RWPE2 (cell line): ENCODE measurements around the gene MGAT3.
A peak's percentile ranks its signal among the peaks of the same experiment; 100 is the strongest.

Source experiments
- ATAC-seq: fragments of 200-7000 bp; cut with Tn5 transposase; 3 replicates; pipeline ENCODE4 v1.9.1; 2021; ENCODE audit warnings: low read depth
- DNase-seq: peaks from one replicate; pipeline ENCODE4 v3.0.0-alpha.2; 2020; ENCODE audit warnings: low spot score
- H3K27ac ChIP-seq: fragments of 450-650 bp; 2 replicates; pipeline ENCODE4 v1.5.1; 2017; ENCODE audit warnings: mild to moderate bottlenecking; ENCODE audit not compliant: poor library complexity, severe bottlenecking
- H3K27me3 ChIP-seq: fragments of 250-450 bp; sonication (Bioruptor Pico); 2 replicates; pipeline ENCODE4 v1.5.1; 2021; ENCODE audit warnings: mild to moderate bottlenecking, moderate library complexity; ENCODE audit not compliant: insufficient read depth, poor library complexity, severe bottlenecking
- H3K36me3 ChIP-seq: fragments of 250-450 bp; sonication (Bioruptor Pico); 2 replicates; pipeline ENCODE4 v1.5.1; 2020; ENCODE audit warnings: low read depth, mild to moderate bottlenecking, moderate library complexity
- H3K4me1 ChIP-seq: fragments of 250-450 bp; sonication (Bioruptor Pico); 2 replicates; pipeline ENCODE4 v1.5.1; 2021; ENCODE audit warnings: mild to moderate bottlenecking, moderate library complexity; ENCODE audit not compliant: insufficient read depth, poor library complexity, severe bottlenecking
- H3K4me3 ChIP-seq: fragments of 250-450 bp; sonication (Bioruptor Pico); 2 replicates; pipeline ENCODE4 v1.5.1; 2021; ENCODE audit warnings: mild to moderate bottlenecking, moderate library complexity; ENCODE audit not compliant: severe bottlenecking
- H3K9me3 ChIP-seq: fragments of 250-450 bp; sonication (Bioruptor Pico); 2 replicates; pipeline ENCODE4 v1.5.1; 2021; ENCODE audit warnings: mild to moderate bottlenecking, moderate library complexity; ENCODE audit not compliant: severe bottlenecking
- TF ChIP-seq, protein P1 (sequence below): fragments of 450-650 bp; IDR thresholded peaks from one replicate; pipeline ENCODE4 v1.5.1; 2017; ENCODE audit warnings: mild to moderate bottlenecking, moderate library complexity; ENCODE audit not compliant: poor library complexity, severe bottlenecking

MGAT3 gene

DNA sequence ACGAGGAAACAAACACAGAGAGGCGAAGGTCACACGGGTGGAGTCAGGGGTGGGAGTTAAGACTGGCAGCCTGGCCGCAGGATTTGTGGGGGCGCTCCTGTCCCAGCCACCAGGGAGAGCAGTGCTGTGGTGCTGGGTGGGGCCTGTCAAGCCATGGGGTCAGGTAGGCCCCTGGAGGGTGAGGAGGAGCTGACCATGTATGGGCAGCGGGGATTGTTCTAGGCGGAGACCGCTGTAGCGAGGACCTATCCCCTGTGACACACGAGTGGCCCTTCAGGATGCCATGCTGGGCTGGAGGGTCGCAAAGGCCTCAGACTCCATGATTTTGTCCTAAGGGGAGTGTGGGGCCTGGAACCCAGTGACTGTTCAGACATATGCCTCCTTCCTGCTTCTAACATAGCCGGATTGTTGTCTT lies 77.3 kb downstream of the MGAT3 start:
- no peak overlapping the region for H3K4me3 ChIP-seq
- peaks cover 5% of the 10 kb centered on the region for H3K4me1 ChIP-seq
- DNase-seq, result no peak
- ATAC-seq, result no peak
- H3K9me3 ChIP-seq, result no peaks in the 10 kb centered on the region
- peaks cover 26% of the 10 kb centered on the region for H3K36me3 ChIP-seq
- H3K27me3 ChIP-seq, result no peaks in the 10 kb centered on the region
- no peak overlapping the region for H3K27ac ChIP-seq
- TF ChIP-seq, protein P1, sequence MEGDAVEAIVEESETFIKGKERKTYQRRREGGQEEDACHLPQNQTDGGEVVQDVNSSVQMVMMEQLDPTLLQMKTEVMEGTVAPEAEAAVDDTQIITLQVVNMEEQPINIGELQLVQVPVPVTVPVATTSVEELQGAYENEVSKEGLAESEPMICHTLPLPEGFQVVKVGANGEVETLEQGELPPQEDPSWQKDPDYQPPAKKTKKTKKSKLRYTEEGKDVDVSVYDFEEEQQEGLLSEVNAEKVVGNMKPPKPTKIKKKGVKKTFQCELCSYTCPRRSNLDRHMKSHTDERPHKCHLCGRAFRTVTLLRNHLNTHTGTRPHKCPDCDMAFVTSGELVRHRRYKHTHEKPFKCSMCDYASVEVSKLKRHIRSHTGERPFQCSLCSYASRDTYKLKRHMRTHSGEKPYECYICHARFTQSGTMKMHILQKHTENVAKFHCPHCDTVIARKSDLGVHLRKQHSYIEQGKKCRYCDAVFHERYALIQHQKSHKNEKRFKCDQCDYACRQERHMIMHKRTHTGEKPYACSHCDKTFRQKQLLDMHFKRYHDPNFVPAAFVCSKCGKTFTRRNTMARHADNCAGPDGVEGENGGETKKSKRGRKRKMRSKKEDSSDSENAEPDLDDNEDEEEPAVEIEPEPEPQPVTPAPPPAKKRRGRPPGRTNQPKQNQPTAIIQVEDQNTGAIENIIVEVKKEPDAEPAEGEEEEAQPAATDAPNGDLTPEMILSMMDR, result no peak

DNA sequence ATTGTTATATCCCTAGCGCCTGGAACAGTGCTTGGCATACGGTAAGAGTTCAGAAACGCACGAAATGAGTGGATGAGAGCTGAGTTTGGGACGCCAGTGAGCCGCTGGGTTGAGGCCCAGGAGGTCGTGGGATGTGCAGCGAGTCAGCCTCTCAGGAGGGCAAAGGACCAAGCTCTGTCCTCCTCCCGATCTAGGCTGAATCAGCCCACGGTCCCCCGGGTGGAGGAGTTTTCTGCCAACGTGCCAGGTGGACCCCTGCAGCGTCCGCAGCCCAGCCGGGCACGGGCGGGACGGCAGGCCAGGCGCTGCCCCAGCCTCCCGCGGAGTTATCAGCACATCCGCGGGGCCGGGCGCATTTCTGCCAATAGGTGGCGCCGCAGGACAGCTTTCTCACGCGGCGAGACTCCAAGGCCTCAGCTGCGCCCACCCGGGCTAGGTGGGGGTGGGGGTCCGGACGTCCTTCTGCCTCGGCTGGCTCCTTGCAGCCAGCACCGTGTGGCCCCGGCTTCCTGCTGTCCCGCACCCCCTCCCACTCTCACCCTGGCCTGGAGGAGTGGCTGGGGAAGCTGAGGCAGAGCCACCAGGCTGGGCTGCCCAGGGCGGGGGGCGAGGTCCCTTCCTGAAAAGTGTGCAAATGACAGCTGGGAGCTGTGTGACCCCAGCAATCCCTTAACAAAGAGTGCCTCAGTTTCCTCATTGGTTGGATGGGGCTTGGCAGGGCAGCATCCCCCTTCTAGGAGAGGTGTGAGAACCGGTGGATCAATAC lies 78.0 kb downstream of the MGAT3 start:
- DNase-seq (no peak), ATAC-seq (peak; percentile 47; the same call in 2 of the 3 replicates)
- Histone ChIP-seq H3K27me3 (no peaks in the 10 kb centered on the region), H3K4me3 (no peak overlapping the region), H3K27ac (no peak overlapping the region), H3K9me3 (no peaks in the 10 kb centered on the region), H3K36me3 (peaks cover 21% of the 10 kb centered on the region), H3K4me1 (peaks cover 3% of the 10 kb centered on the region)
- TF ChIP-seq, protein P1, result peak; percentile 95

DNA sequence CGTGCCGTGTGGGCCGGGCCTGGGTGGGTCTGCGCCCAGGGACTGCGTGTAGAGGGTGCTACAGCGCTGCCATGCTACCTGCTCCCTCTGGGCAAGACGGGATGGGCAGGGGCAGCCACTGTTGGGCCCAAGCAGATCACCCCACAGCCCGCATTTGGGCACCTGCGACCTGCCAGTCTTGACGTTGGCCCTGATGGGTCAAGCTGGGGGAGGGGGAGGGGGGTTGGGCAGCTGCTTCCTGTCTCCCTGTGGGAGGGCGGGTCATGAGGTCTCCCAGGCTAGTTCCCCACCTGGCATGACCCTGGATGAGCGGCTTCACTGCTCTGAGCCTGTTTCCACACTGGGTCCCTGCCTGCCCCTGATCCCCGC lies 78.5 kb downstream of the MGAT3 start:
- TF ChIP-seq, protein P1, result no peak
- H3K27ac ChIP-seq, result no peak overlapping the region

DNA sequence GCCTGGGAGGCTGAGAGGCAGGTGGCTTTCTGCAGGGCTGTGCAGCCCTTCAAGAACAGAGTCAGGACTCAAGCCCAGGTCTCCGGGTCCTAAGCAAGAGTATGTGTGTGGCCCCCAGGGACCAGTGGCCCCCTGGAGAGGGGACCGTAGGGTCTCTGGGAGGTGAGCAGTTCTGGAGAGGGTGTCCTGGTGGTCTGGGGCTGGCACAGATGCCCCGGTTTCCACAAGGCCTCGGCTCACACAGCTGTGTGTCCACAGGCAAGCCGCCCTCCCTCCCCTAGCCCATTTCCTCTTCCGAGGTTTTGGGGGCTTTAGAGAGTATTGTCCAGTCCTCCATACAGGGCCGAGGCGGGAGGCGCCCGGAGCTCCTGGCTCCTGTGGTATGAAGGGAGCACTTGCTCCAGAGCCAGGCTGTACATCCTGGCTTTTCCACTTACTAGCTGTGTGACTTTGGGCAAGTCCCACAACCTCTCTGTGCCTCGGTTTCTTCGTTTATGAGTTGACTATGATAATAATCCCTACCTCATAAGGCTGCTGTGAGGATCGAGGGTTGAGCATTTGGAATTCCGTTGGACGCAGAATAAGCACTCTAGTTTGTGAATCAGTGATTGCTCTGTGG lies 79.1 kb downstream of the MGAT3 start:
- TF ChIP-seq, protein P1, result no peak
- Histone ChIP-seq H3K4me3 (no peak overlapping the region), H3K27me3 (no peaks in the 10 kb centered on the region), H3K27ac (no peak overlapping the region), H3K36me3 (peaks cover 9% of the 10 kb centered on the region), H3K9me3 (no peaks in the 10 kb centered on the region), H3K4me1 (peaks cover 3% of the 10 kb centered on the region)
- no peak for ATAC-seq
- no peak for DNase-seq

More for the DNA sequence above, 78.5 kb downstream of the MGAT3 start:
- Histone ChIP-seq H3K27me3 (no peaks in the 10 kb centered on the region), H3K4me3 (no peak overlapping the region), H3K36me3 (peaks cover 15% of the 10 kb centered on the region), H3K9me3 (no peaks in the 10 kb centered on the region), H3K4me1 (peaks cover 3% of the 10 kb centered on the region)
- DNase-seq (no peak), ATAC-seq (no peak)

DNA sequence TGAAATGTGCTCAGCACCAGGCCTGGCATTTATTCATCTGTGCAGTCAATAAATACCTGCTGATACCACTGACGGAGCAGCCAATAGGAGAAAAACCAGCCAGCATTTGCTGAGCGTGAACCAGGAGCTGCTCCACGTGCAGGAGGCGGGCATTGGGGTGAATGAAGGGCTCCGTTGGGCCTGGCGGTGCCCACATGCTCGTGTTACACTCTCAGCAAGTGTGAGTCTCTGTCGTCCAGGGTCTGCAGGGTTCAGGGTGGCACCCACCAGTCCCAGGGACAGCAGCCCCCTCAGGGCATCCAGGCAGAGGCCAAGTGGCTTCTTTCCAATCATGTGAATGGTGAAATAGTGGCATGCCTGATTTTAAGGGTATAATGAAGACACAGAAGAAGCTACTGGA lies 79.9 kb downstream of the MGAT3 start:
- DNase-seq (no peak), ATAC-seq (no peak)
- Histone ChIP-seq H3K27ac (no peak overlapping the region), H3K36me3 (peaks cover 1% of the 10 kb centered on the region; the same call in 1 of the 2 replicates), H3K4me3 (no peak overlapping the region), H3K27me3 (no peaks in the 10 kb centered on the region), H3K9me3 (no peaks in the 10 kb centered on the region), H3K4me1 (peaks cover 3% of the 10 kb centered on the region)
- TF ChIP-seq, protein P1, result no peak
